Calu3 (cell line): ENCODE results near the gene MYD88. TPM values are rescaled to one million over a fixed set of nuclear protein-coding genes. Genes with fewer than 3 reads are reported as not detected.
"Not testable (repeated sequence)": the region's sequence is repeated elsewhere in the genome, so short reads cannot be mapped to it uniquely, and the experiment has no call there.

Source experiments
- BruUV-seq: library from RNA; stranded (reverse); fragments of 400-500 nt; replicated peaks from 2 replicates; lab custom pipeline; 2021; lab: Mats Ljungman, UMichigan
- CTCF ChIA-PET: fragments of 300-600 bp; sonication (Branson Sonifier 250); formaldehyde crosslinking; loops from one replicate; lab custom pipeline; 2022; ENCODE audit warnings: antibody characterized with exemption; lab: Charles Lee
- DNase-seq: peaks from one replicate; pipeline ENCODE4 v3.0.0; 2022
- H3K27ac Mint-ChIP-seq: one replicate; pipeline ENCODE4 v1.8.0; 2022; ENCODE audit warnings: mixed read lengths; ENCODE audit not compliant: unreplicated experiment
- H3K27me3 Mint-ChIP-seq: one replicate; pipeline ENCODE4 v1.8.0; 2022; ENCODE audit warnings: mixed read lengths; ENCODE audit not compliant: unreplicated experiment
- H3K36me3 Mint-ChIP-seq: one replicate; pipeline ENCODE4 v1.8.0; 2022; ENCODE audit warnings: mild to moderate bottlenecking, moderate library complexity, mixed read lengths; ENCODE audit not compliant: insufficient read depth, unreplicated experiment
- H3K4me1 Mint-ChIP-seq: one replicate; pipeline ENCODE4 v1.8.0; 2022; ENCODE audit warnings: mild to moderate bottlenecking, low read depth, mixed read lengths; ENCODE audit not compliant: unreplicated experiment
- H3K4me3 Mint-ChIP-seq: one replicate; pipeline ENCODE4 v1.8.0; 2022; ENCODE audit warnings: mild to moderate bottlenecking, low read depth, moderate library complexity, mixed read lengths; ENCODE audit not compliant: unreplicated experiment
- H3K9me3 Mint-ChIP-seq: one replicate; pipeline ENCODE4 v1.8.0; 2022; ENCODE audit warnings: low read depth, mixed read lengths; ENCODE audit not compliant: unreplicated experiment
- intact Hi-C: fragments of 100-400 bp; cut with micrococcal nuclease; formaldehyde crosslinking; loops from one replicate; pipeline ENCODE4 v1.10.0; 2022; ENCODE audit not compliant: unreplicated experiment
- total RNA-seq: library from RNA; stranded (reverse); gene quantifications from 2 replicates; pipeline ENCODE4 v1.2.3, GENCODE V29; 2022
- TF ChIP-seq, protein P1 (sequence below): fragments of 200-600 bp; IDR thresholded peaks from one replicate; pipeline ENCODE4 v1.8.0; 2022; ENCODE audit warnings: antibody characterized with exemption; ENCODE audit not compliant: unreplicated experiment

The MYD88 gene
- total RNA-seq, 1 experiment from 2014 or later = 35.2 TPM

DNA sequence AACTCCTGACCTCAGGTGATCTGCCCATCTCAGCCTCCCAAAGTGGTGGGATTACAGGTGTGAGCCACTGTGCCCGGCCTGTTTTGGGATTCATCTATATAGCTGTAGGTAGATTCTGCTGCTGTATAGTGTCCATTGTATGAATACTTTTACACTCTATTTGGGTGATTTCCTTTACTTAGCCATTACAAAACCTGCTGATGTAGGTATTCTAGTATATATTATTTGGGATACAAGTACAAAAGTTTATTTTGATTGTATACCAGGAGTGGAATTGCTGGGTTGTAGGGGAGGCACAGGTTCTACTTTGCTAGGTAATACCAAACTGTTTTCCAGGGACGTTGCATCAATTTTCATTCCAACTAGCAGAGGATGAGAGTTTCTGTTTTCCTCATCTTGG is 17.4 kb downstream of the MYD88 start:
- CTCF ChIA-PET = interaction anchor here (2.4 kb wide), 1 partner anchor 9 kb away, joined by 10 read pairs; the partner anchor contains the start of gene OXSR1
- H3K27me3 Mint-ChIP-seq = no peaks in the 10 kb centered on the region
- H3K9me3 Mint-ChIP-seq = no peaks in the 10 kb centered on the region
- TF ChIP-seq, protein P1, sequence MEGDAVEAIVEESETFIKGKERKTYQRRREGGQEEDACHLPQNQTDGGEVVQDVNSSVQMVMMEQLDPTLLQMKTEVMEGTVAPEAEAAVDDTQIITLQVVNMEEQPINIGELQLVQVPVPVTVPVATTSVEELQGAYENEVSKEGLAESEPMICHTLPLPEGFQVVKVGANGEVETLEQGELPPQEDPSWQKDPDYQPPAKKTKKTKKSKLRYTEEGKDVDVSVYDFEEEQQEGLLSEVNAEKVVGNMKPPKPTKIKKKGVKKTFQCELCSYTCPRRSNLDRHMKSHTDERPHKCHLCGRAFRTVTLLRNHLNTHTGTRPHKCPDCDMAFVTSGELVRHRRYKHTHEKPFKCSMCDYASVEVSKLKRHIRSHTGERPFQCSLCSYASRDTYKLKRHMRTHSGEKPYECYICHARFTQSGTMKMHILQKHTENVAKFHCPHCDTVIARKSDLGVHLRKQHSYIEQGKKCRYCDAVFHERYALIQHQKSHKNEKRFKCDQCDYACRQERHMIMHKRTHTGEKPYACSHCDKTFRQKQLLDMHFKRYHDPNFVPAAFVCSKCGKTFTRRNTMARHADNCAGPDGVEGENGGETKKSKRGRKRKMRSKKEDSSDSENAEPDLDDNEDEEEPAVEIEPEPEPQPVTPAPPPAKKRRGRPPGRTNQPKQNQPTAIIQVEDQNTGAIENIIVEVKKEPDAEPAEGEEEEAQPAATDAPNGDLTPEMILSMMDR = no peak
- no peak overlapping the region for H3K4me3 Mint-ChIP-seq
- H3K4me1 Mint-ChIP-seq = peaks cover 30% of the 10 kb centered on the region
- DNase-seq = no peak
- no peak overlapping the region for H3K27ac Mint-ChIP-seq
- BruUV-seq = no TSS peak
- H3K36me3 Mint-ChIP-seq = peaks cover 11% of the 10 kb centered on the region
- intact Hi-C loops = no loop called here

DNA sequence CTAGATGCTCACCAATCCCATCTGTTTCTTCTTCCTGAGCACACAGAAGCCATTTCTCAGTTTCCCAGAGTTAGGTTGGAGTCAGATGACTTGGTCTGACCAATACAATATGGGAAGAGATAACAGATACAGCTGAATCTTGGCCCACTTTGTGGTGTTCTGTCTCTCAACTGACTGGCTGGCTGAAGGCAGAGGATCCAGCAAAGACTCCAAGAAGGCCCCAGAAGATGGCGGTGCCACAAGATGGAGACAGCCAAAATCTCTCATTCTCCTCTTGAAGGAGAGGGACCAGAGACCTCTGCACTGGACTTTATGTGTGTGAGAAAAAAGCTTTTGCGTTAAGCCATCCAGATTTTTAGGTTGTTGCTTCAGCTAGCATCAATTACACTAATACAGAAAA is 18.7 kb downstream of the MYD88 start:
- TF ChIP-seq, protein P1 = no peak
- H3K27me3 Mint-ChIP-seq = no peaks in the 10 kb centered on the region
- intact Hi-C loops = no loop called here
- H3K36me3 Mint-ChIP-seq = peaks cover 5% of the 10 kb centered on the region
- peaks cover 18% of the 10 kb centered on the region for H3K4me1 Mint-ChIP-seq
- no peak overlapping the region for H3K4me3 Mint-ChIP-seq
- no peak overlapping the region for H3K27ac Mint-ChIP-seq
- DNase-seq = no peak
- CTCF ChIA-PET = interaction anchor here (1.6 kb wide), 1 partner anchor 20 kb away, joined by 4 read pairs; the partner anchor contains the start of gene ACAA1
- no peaks in the 10 kb centered on the region for H3K9me3 Mint-ChIP-seq
- no TSS peak for BruUV-seq

DNA sequence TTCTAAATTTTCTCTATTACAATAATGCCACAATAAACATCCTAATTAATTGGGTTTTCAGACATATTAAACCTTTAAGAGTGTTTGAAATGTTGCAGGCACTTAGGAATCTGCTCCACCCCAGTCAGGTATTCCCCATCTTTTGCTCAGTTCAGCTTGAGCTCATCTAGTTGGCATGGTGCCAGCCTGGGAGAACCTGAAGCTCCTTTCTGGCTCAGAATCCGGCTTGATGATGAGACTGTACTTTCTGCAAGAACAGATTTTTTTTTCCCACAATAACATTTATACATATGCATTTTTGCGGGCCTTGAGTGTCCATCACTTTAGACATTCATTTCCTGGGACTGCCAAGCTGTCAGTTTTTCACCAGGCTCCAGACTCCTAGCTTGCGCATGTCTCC is 19.1 kb downstream of the MYD88 start:
- DNase-seq = peak; percentile 46
- Mint-ChIP-seq H3K27ac (no peak overlapping the region), H3K27me3 (no peaks in the 10 kb centered on the region), H3K4me3 (no peak overlapping the region), H3K4me1 (peaks cover 15% of the 10 kb centered on the region), H3K36me3 (peaks cover 5% of the 10 kb centered on the region), H3K9me3 (no peaks in the 10 kb centered on the region)
- BruUV-seq = no TSS peak
- CTCF ChIA-PET = interaction anchor here (1.6 kb wide), 1 partner anchor 21 kb away, joined by 4 read pairs; the partner anchor contains the start of gene ACAA1
- TF ChIP-seq, protein P1 = no peak
- intact Hi-C loops = no loop called here

DNA sequence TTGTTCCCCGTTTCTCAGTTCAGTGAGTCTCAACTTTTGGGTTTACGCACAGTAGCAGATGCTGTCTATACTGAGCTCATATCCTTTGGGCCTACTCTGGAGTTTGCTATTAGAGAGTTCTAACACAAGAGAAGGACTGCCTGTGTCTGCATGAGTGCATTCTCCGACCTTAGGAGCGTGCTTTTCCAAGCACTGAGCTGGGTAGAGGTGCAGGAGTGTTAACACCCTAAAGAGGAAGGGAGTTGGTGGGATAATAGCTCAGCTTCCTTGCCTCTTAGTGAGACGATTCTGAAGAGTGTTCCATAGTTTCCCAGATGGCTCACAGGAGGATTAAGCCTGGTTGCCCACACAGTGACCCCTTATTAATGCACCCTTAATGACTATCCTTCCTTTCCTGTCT is 20.0 kb downstream of the MYD88 start:
- H3K4me1 Mint-ChIP-seq = peaks cover 6% of the 10 kb centered on the region
- no peak overlapping the region for H3K27ac Mint-ChIP-seq
- no TSS peak for BruUV-seq
- no peak overlapping the region for H3K4me3 Mint-ChIP-seq
- TF ChIP-seq, protein P1 = no peak
- no peaks in the 10 kb centered on the region for H3K9me3 Mint-ChIP-seq
- H3K36me3 Mint-ChIP-seq = peaks cover 5% of the 10 kb centered on the region
- no peaks in the 10 kb centered on the region for H3K27me3 Mint-ChIP-seq
- intact Hi-C loops = no loop called here
- CTCF ChIA-PET = interaction anchor here (1.6 kb wide), 1 partner anchor 21 kb away, joined by 4 read pairs; the partner anchor contains the start of gene ACAA1
- DNase-seq = no peak

DNA sequence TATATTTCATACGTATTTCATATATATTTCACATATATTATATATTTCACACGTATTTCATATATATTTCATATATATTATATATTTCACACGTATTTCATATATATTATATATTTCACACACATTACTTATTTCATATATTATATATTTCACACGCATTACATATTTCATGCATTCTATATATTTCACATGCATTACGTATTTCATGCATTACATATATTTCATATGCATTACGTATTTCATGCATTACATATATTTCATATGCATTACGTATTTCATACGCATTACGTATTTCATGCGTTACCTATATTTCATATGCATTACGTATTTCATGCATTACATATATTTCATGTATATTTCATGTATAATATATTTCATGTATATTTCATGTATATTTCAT is 22.2 kb downstream of the MYD88 start:
- H3K27ac Mint-ChIP-seq, H3K4me1 Mint-ChIP-seq, BruUV-seq, H3K9me3 Mint-ChIP-seq, H3K27me3 Mint-ChIP-seq, intact Hi-C loops, DNase-seq, CTCF ChIA-PET, H3K4me3 Mint-ChIP-seq: not testable (repeated sequence)
- peaks cover 17% of the 10 kb centered on the region for H3K36me3 Mint-ChIP-seq
